ENCODE measurements around the gene LRBA.

Gene LRBA

DNA sequence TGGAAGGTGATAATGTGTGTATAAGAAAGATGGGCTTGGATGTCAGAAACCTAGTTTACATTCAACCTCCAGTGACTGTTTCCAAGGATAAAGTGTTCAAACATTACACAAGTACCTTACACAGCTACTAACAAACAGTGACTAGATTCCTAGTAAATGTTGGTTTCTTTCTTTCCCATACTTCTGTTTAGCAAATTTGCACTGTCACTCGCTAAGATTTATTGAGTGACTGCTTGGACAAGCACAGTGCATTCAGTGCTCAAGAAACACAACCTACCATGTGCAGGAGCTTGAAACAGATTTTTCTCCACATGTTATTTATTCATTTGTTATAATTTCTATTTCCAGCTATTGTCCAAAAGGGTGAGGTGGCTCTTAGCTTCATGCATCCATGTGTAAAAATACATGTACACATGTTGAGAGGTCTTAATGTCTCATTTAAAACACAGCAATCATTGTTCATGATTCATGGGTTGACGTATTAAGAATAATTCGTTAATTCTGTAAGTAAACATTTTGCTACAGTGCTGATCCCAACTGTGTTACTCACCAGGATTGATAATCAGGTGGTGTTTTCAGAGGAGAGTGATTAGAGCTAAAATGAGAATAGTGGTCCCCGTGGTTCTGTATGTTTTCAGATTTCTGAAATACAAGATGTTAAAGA, 783.8 kb downstream of the LRBA start:
- no peak for DNase-seq

- no peak for DNase-seq
Observed at GRCh38 chr4:150230561-150230960, 784.5 kb downstream of the LRBA start.

DNA sequence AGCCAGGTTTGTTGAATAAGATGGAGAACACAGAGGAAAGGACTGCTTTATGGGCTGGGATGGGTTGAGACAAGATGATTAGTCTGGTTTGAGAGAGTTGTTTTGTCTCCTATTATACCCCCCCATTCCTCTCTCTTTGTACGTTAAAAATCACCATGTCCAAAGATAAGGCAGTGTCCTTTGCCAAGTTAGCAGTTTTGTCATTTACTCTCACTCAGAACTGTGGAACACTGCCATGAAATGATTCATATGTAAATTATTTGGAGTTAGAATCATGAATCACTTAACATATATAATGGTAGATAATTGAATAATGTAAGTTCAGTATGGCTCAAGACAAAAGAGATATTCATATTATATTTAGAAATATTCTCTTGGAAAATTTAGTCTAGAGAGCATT, 785.6 kb downstream of the LRBA start:
- no peak for DNase-seq

DNA sequence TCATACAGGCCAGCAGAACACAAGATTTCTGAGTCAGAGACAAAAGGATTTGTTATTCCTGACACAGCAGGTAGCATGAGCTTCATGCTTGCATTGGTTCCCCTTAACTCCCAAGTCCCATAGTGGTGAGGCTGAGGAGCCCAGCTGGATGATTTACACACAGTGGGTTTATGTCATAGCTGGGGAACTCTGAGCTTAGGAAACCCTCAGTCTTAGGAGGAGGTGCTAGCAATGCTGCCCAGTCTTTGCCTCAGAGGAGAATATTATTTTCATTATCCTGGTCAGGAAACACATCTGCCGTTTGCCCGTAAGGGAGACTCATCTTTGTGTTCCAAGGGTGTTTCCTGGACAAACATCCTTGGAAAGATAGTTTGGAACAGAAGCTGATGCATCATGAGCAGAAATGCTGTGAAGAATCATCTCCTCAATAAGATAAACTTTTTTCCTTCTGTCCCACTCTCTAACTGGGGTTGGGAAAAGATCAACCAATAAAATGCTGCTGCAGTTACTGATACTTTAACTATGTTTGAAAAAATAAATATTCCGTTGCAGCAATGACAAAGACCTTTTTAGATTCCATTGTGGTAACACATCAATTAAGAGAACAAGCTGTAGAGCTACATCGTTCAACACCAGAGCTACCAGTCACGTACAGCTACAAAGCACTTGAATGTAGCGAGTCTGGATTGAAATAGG, 790.0 kb downstream of the LRBA start:
- peak; percentile 54 for DNase-seq

DNA sequence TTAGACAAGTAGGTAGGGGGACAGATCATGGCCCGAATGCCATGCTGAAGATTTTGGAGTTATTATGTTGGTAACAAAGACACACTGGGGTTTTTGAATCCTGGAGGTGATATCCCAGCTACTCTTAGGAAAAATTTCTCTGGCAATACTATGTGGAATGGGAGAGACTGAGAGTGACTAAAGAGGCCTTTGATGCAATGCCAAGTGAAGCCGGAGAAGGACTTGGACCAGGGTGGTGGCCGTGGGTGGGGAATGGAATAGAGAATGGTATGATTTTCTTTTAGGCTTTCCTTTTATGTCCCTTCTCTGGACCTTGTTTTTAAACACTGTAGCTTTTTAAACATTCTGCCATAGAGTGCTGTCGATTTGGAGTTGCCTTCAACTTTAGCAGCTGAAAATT, 795.2 kb downstream of the LRBA start:
- no peak for DNase-seq

DNA sequence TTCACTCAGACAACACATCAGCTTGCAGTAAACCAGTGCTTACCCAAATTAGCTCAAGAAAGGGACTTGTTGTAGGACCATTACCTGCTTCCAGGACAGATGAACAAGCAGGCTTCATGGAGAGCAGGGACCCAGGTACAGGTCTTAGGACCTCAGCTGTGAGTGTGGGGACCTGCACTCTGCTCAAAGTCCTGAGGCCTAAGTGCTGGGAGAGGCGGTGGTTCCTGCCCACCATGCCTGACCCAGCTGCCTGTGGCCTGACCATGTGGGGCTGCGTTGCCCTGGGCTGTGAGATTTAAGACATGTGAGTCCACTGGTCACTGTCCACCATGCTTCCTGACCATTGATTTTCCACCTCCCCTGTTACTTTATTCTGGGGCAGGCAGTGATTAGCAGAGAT, 796.6 kb downstream of the LRBA start:
- DNase-seq, result no peak

DNA sequence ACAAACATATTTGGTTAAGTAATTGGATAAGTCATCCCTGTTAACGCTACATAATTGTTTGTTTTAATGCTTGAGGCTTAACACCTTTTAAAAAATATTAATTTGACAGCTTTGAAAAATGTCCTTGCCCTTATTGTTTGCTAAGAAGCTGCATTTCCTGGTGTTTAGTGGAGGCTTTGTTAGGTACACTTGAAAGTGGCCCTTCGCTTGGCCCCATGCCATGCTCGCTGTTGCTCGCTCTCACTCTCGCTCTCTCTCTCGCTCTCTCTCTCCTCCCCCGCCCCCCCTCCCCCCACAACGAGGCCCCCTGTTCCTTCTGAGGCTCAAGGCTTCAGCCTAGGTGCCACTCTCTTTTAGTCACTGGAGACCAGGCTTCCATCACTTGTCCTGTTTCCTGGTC, 797.3 kb downstream of the LRBA start:
- no peak for DNase-seq

DNA sequence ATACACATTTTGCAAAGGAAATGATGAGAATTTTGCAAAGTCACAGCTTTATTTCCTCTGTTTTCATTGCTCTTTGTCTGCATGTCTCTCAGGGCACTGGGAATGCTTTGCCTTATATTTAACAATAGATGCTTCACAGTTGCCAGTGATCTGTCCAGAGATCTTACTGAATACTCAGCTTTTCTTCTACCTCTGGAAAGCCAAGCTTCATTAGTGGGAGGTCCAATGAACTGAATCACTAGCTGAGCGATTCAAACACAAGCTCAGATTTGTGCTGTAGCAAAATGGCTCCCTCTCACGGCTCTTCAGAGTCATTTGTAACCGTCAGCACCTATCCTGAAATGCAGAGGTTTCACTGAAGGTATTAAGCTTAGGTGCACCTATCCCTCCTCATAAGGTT, 797.9 kb downstream of the LRBA start:
- peak; percentile 73 for DNase-seq

- DNase-seq, result no peak
Observed at GRCh38 chr4:150216726-150217125, 798.4 kb downstream of the LRBA start.

- no peak for DNase-seq
Observed at GRCh38 chr4:150215601-150216000, 799.5 kb downstream of the LRBA start.
